ENCODE measurements around the gene MLLT10.

MLLT10 gene

GRCh38 chr10:21746118-21746517 is 212.1 kb downstream of the MLLT10 start:
- Histone ChIP-seq H3K4me3 (ENCODE audit: low read length) (no peak overlapping the region), H3K36me3 (ENCODE audit: insufficient read depth, low read depth, low read length) (peaks cover 40% of the 10 kb centered on the region), H3K9me3 (ENCODE audit: insufficient read depth, low read depth, low read length) (no peaks in the 10 kb centered on the region), H3K9ac (ENCODE audit: low read depth, low read length) (no peak overlapping the region), H3K4me1 (ENCODE audit: insufficient read depth, low read length) (peaks cover 18% of the 10 kb centered on the region), H3K27me3 (ENCODE audit: insufficient read depth, low read length) (no peaks in the 10 kb centered on the region), H3K27ac (ENCODE audit: low read length) (no peak overlapping the region)

- H3K27ac ChIP-seq (ENCODE audit: low read length) = no peak overlapping the region
- peaks cover 23% of the 10 kb centered on the region for H3K36me3 ChIP-seq (ENCODE audit: insufficient read depth, low read depth, low read length)
- no peaks in the 10 kb centered on the region for H3K27me3 ChIP-seq (ENCODE audit: insufficient read depth, low read length)
- no peaks in the 10 kb centered on the region for H3K9me3 ChIP-seq (ENCODE audit: insufficient read depth, low read depth, low read length)
- H3K4me1 ChIP-seq (ENCODE audit: insufficient read depth, low read length) = peaks cover 28% of the 10 kb centered on the region
- H3K4me3 ChIP-seq (ENCODE audit: low read length) = no peak overlapping the region
- H3K9ac ChIP-seq (ENCODE audit: low read depth, low read length) = no peak overlapping the region
Measured at GRCh38 chr10:21747809-21748208, 213.8 kb downstream of the MLLT10 start.

- H3K36me3 ChIP-seq (ENCODE audit: insufficient read depth, low read depth, low read length) = peaks cover 4% of the 10 kb centered on the region; the same call in 1 of the 2 replicates
- no peaks in the 10 kb centered on the region for H3K9me3 ChIP-seq (ENCODE audit: insufficient read depth, low read depth, low read length)
- no peaks in the 10 kb centered on the region for H3K27me3 ChIP-seq (ENCODE audit: insufficient read depth, low read length)
- peak overlapping the region; percentile 72; the same call in 1 of the 2 replicates for H3K9ac ChIP-seq (ENCODE audit: low read depth, low read length)
- H3K27ac ChIP-seq (ENCODE audit: low read length) = peak overlapping the region; percentile 43
- peaks cover 28% of the 10 kb centered on the region for H3K4me1 ChIP-seq (ENCODE audit: insufficient read depth, low read length)
- H3K4me3 ChIP-seq (ENCODE audit: low read length) = no peak overlapping the region; the same call in 1 of the 2 replicates
Measured at GRCh38 chr10:21749788-21750187, 215.8 kb downstream of the MLLT10 start.

DNA sequence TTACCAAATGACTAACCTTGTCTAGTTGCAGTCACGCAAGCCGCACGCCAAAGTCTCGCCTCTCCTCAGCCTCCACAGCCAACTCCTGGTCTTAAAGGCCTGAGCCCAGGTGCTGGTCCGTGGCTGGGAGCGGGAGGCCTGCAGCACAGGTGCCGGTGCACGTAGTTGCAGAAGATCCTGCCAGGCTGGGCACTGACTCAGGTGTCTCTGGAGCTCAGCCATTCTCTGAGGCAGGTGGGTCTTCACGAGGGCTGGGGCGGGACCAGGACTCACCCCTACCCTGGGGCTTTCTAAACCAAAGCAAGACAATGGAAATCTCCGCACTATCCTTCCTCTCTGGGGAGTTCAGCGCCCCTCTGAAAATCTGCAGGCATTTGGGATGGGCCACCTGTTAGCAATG is 216.4 kb downstream of the MLLT10 start:
- H3K9me3 ChIP-seq (ENCODE audit: insufficient read depth, low read depth, low read length) = no peaks in the 10 kb centered on the region
- no peaks in the 10 kb centered on the region for H3K27me3 ChIP-seq (ENCODE audit: insufficient read depth, low read length)
- H3K9ac ChIP-seq (ENCODE audit: low read depth, low read length) = peak overlapping the region; percentile 72; the same call in 1 of the 2 replicates
- H3K27ac ChIP-seq (ENCODE audit: low read length) = peak overlapping the region; percentile 43
- no peaks in the 10 kb centered on the region for H3K36me3 ChIP-seq (ENCODE audit: insufficient read depth, low read depth, low read length)
- no peak overlapping the region; the same call in 1 of the 2 replicates for H3K4me3 ChIP-seq (ENCODE audit: low read length)
- H3K4me1 ChIP-seq (ENCODE audit: insufficient read depth, low read length) = peaks cover 28% of the 10 kb centered on the region

DNA sequence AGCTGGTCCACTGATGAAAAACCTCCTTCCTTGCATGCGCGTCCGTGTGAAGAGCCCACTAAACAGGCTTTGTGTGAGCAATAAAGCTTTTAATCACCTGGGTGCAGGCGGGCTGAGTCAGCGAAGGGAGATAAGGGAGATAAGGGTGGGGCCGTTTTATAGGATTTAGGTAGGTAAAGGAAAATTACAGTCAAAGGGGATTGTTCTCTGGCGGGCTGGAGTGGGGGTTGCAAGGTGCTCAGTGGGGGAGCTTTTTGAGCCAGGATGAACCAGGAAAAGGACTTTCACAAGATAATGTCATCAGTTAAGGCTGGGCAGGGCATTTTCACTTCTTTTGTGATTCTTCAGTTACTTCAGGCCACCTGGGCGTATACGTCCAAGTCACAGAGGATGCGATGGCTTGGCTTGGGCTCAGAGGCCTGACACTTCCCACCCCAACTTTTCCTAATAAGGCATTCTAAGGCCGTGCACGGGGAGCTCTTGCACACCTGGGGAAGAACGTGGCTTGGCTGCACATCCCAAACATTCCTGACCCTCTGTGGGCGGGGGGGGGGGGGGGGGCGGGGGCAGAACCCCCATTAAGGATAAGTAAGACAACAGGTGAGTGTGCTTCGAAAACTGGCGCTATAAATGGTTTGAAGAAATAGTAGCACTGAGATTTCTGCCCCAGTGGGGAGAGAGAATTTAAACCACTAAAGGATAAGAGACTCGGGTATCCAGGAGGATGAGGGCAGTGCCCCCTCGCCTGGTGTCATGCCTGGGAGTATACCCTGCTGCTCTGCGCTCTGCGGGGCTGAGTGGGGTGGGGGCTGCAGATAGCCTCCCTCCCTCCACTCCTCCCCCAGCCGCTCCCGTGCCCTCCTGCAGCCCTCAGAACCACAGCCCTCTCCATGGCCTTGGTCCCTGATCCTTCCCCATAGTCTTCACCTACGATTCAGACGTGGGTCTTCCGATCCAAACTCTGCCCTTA is 217.6 kb downstream of the MLLT10 start:
- H3K9me3 ChIP-seq (ENCODE audit: insufficient read depth, low read depth, low read length) = no peaks in the 10 kb centered on the region
- H3K27ac ChIP-seq (ENCODE audit: low read length) = peak overlapping the region; percentile 62
- peak overlapping the region; percentile 84; the same call in 1 of the 2 replicates for H3K9ac ChIP-seq (ENCODE audit: low read depth, low read length)
- H3K36me3 ChIP-seq (ENCODE audit: insufficient read depth, low read depth, low read length) = no peaks in the 10 kb centered on the region
- peak overlapping the region; percentile 6; the same call in 1 of the 2 replicates for H3K4me3 ChIP-seq (ENCODE audit: low read length)
- H3K27me3 ChIP-seq (ENCODE audit: insufficient read depth, low read length) = no peaks in the 10 kb centered on the region
- H3K4me1 ChIP-seq (ENCODE audit: insufficient read depth, low read length) = peaks cover 36% of the 10 kb centered on the region

DNA sequence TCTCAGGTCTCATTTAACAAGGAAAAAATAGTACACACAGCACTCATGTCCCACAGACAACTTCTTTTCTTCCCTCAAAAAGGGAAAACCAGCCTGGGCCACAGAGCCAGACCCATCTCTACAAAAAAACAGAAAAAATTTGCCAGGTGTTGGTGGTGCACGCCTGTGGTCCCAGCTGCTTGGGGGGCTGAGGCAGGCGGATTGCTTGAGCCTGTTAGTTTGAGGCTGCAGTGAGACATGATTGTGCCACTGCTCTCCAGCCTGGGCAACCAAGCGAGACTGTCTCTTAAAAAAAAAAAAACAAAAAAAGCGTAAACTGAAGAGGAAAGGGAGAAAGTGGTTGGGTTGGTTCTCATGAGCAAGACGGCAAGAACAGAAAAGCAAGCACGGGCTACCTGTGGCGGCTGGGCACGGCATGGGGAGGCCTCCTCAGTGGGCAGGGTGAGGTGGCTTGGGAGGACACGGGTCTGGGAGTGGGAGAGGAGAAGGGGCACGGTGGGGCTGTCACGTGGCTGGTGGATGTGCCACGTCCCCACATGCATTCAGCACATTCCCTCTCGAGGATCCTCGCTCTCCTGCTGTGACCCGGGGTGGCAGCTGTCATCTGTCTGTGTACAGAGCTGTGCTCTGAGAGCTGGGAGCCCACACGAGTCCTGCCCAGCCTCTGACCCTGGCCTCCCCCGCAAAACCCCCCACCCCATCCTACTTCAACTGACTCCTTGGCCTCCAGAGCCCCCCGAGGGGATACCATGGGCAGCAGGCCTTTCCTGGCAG is 219.7 kb downstream of the MLLT10 start:
- peak overlapping the region; percentile 84; the same call in 1 of the 2 replicates for H3K9ac ChIP-seq (ENCODE audit: low read depth, low read length)
- H3K9me3 ChIP-seq (ENCODE audit: insufficient read depth, low read depth, low read length) = no peaks in the 10 kb centered on the region
- peaks cover 51% of the 10 kb centered on the region for H3K4me1 ChIP-seq (ENCODE audit: insufficient read depth, low read length)
- H3K36me3 ChIP-seq (ENCODE audit: insufficient read depth, low read depth, low read length) = no peaks in the 10 kb centered on the region
- H3K27me3 ChIP-seq (ENCODE audit: insufficient read depth, low read length) = no peaks in the 10 kb centered on the region
- H3K4me3 ChIP-seq (ENCODE audit: low read length) = no peak overlapping the region
- H3K27ac ChIP-seq (ENCODE audit: low read length) = no peak overlapping the region

GRCh38 chr10:21754410-21755011 is 220.5 kb downstream of the MLLT10 start:
- peak overlapping the region; percentile 8 for H3K27ac ChIP-seq (ENCODE audit: low read length)
- H3K27me3 ChIP-seq (ENCODE audit: insufficient read depth, low read length) = no peaks in the 10 kb centered on the region
- H3K9ac ChIP-seq (ENCODE audit: low read depth, low read length) = no peak overlapping the region
- H3K4me1 ChIP-seq (ENCODE audit: insufficient read depth, low read length) = peaks cover 49% of the 10 kb centered on the region
- no peaks in the 10 kb centered on the region for H3K36me3 ChIP-seq (ENCODE audit: insufficient read depth, low read depth, low read length)
- no peak overlapping the region for H3K4me3 ChIP-seq (ENCODE audit: low read length)
- no peaks in the 10 kb centered on the region for H3K9me3 ChIP-seq (ENCODE audit: insufficient read depth, low read depth, low read length)

DNA sequence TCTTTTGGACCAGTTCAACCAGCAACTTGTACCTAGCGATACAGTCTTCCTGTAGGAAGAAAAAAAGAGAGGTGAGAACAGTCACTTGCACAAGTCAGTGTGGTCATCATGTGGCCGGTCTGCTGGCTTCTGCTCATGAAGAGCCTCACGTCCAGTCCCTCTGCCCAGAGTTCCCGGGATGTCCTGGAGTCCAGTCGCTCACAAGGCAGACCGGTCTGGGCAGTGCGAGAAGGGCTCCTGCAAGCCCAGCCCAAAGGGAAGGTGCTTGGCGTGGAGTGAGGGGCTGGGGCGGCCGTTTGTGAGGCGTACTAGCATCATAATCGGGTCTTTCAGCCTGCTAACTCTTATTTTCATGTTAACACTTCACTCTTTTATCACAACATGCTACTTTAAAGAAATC is 222.7 kb downstream of the MLLT10 start:
- H3K36me3 ChIP-seq (ENCODE audit: insufficient read depth, low read depth, low read length) = no peaks in the 10 kb centered on the region
- no peaks in the 10 kb centered on the region for H3K9me3 ChIP-seq (ENCODE audit: insufficient read depth, low read depth, low read length)
- H3K4me3 ChIP-seq (ENCODE audit: low read length) = no peak overlapping the region
- peaks cover 34% of the 10 kb centered on the region for H3K4me1 ChIP-seq (ENCODE audit: insufficient read depth, low read length)
- no peaks in the 10 kb centered on the region for H3K27me3 ChIP-seq (ENCODE audit: insufficient read depth, low read length)
- peak overlapping the region; percentile 39; the same call in 1 of the 2 replicates for H3K9ac ChIP-seq (ENCODE audit: low read depth, low read length)
- H3K27ac ChIP-seq (ENCODE audit: low read length) = peak overlapping the region; percentile 15

GRCh38 chr10:21757185-21757901 is 223.3 kb downstream of the MLLT10 start:
- peak overlapping the region; percentile 54 for H3K27ac ChIP-seq (ENCODE audit: low read length)
- H3K9ac ChIP-seq (ENCODE audit: low read depth, low read length) = peak overlapping the region; percentile 39; the same call in 1 of the 2 replicates
- no peaks in the 10 kb centered on the region for H3K27me3 ChIP-seq (ENCODE audit: insufficient read depth, low read length)
- no peaks in the 10 kb centered on the region for H3K36me3 ChIP-seq (ENCODE audit: insufficient read depth, low read depth, low read length)
- H3K4me1 ChIP-seq (ENCODE audit: insufficient read depth, low read length) = peaks cover 29% of the 10 kb centered on the region
- H3K4me3 ChIP-seq (ENCODE audit: low read length) = no peak overlapping the region
- no peaks in the 10 kb centered on the region for H3K9me3 ChIP-seq (ENCODE audit: insufficient read depth, low read depth, low read length)

DNA sequence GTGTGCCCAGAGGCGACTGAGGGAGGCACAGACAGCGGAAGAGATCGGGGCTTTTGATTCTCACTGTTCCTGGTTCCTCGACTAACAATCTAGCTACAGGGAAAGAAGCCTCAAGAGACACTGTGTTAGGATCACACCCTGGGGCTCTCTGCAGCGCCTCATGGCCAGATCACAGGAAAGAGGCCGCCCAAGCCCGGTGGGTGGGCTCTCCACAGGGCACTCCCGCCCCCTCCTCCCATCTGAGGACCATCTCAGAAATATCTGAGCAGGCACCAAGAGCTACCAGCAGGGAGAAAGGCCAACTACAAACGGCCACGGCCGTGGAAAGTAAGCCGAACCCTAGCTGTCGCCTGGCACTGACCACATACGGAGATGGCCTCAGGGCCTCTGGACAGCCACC is 224.2 kb downstream of the MLLT10 start:
- H3K36me3 ChIP-seq (ENCODE audit: insufficient read depth, low read depth, low read length) = no peaks in the 10 kb centered on the region
- H3K4me3 ChIP-seq (ENCODE audit: low read length) = no peak overlapping the region
- H3K27ac ChIP-seq (ENCODE audit: low read length) = no peak overlapping the region
- H3K4me1 ChIP-seq (ENCODE audit: insufficient read depth, low read length) = peaks cover 25% of the 10 kb centered on the region
- no peaks in the 10 kb centered on the region for H3K9me3 ChIP-seq (ENCODE audit: insufficient read depth, low read depth, low read length)
- H3K27me3 ChIP-seq (ENCODE audit: insufficient read depth, low read length) = no peaks in the 10 kb centered on the region
- no peak overlapping the region for H3K9ac ChIP-seq (ENCODE audit: low read depth, low read length)

DNA sequence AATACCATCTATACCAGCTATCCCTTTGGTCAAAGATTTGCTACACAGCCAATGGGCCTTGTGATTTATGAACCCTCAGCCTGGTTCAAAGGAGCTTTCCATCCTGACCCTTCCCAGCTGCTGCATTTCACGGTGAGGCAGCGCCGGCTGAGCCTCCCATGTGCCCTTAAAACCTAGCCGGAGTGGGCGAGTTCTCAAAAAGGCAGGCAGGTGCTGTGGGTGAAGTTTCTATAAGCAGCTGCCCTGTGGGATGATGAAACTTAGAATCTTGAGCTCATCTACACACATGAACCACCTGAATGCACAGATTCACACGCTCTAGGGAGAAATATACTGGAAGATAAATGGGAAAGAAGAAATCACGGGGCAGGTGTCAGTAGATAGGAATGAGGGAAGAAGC is 224.7 kb downstream of the MLLT10 start:
- Histone ChIP-seq H3K9me3 (ENCODE audit: insufficient read depth, low read depth, low read length) (no peaks in the 10 kb centered on the region), H3K4me3 (ENCODE audit: low read length) (no peak overlapping the region), H3K36me3 (ENCODE audit: insufficient read depth, low read depth, low read length) (no peaks in the 10 kb centered on the region), H3K27me3 (ENCODE audit: insufficient read depth, low read length) (no peaks in the 10 kb centered on the region), H3K27ac (ENCODE audit: low read length) (no peak overlapping the region), H3K4me1 (ENCODE audit: insufficient read depth, low read length) (peaks cover 25% of the 10 kb centered on the region), H3K9ac (ENCODE audit: low read depth, low read length) (no peak overlapping the region)

Data from iPS-20b (cell line).